Right renal cortex interstitium (tissue), 3 donors: Measurements from ENCODE around the gene SMAD9. TPM values are rescaled to one million over a fixed set of nuclear protein-coding genes. Genes with fewer than 3 reads are reported as not detected.

Experiments used
- DNase-seq, 3 donors: peaks; one replicate each; pipeline ENCODE4 v3.0.0-alpha.2; 2013; ENCODE audit warnings: low read depth in 3 of 3, low spot score in 2 of 3
- polyA plus RNA-seq, 3 donors: library from polyadenylated mRNA; unstranded; fragments of 120-200 nt; gene quantifications; one replicate each; pipeline ENCODE4 v1.2.1, GENCODE V29; 2013; ENCODE audit not compliant: insufficient read length in 3 of 3

SMAD9 gene
- polyA plus RNA-seq, 3 donors: 29.3 to 32.4 (median 30.6) TPM

- DNase-seq: no peak
Measured at GRCh38 chr13:36820222-36820621, 99.8 kb downstream of the SMAD9 start.

DNA sequence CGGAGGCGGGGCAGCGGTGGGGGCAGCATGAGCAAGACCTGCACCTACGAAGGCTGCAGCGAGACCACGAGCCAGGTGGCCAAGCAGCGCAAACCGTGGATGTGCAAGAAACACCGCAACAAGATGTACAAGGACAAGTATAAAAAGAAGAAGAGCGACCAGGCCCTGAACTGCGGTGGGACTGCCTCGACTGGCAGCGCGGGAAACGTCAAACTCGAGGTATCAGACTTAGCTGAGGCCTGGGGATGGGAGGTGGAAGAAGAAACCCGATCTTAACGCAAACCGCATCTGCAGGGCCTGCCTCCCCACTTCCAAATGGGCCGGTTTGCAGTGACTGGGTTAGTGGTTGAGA is 100.3 kb downstream of the SMAD9 start:
- no peak for DNase-seq

DNA sequence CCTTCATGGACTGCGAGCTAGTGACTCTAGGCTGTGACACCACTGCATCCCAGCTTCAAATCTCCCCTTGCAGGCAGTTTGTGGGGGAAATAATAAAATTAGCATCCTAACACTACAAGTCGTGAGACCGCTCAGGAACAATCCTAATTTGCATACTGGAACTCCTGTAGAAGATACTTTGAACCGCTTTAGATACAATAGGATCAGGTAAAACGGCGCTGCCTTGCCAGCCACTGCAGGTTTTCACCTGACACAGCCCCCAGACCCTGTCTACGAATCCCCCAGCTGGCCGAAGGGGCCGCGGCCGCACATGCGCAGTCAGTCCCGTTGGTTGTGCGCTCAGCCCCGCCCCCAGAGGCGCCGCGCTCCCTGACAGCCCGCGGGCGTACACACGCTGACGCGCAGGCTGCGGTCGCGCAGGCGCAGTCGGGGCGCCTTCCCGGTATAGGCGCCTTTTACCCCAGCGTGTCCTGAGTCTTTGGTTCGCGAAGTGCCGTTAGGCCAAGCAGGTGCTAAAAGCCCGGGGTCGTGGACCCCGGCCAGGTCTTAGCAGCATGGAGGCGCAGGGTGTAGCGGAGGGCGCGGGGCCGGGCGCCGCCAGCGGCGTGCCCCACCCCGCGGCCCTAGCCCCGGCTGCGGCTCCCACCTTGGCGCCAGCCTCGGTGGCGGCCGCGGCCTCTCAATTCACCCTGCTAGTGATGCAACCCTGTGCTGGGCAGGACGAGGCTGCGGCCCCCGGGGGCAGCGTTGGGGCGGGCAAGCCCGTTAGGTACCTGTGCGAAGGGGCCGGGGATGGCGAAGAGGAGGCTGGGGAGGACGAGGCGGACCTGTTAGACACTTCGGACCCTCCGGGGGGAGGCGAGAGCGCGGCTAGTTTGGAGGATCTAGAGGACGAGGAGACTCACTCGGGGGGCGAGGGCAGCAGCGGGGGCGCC is 101.0 kb downstream of the SMAD9 start, which contains the start of gene RFXAP:
Gene RFXAP, plus strand, starts transcription at position 419 of the 935 bp plus-strand sequence. Its CDS starts 136 bp downstream, at position 555.
- peak; percentile 64 to 75 (median 75) for DNase-seq

DNA sequence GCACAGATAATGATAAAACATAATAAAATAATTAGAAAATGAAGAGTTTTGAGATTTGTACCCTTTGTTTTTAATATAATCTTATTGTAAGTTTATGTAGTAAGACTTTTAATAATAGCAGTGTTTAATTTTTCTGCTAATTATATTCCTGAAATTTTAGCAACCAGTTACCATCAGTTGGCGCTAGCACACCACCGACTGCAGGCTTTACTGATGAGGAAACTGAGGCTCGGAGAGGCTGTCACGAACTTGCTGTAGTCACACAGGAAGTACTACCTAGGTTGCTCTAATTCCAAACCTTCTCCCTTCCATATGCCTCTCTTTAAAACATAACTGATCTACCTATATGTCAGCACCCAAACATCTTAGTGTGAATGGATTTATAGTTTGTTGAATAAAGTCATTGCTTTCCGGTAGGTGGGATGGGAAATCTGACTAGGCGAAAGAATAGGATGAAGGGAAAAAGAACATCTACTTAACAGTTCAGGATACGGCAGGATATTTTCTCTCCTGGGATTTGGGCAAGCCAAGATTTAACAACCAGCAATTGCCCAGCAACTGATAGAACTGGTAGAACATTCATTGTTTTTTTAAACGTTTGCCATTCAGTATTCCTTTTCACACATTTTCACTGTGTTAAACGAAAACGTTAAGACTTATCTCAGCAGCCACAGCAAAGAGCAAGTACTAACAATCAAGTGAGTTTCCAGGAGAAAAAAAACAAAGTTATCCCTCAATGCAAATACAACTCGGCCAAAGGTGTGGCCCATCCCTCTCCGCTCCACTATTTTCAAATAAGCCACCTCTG is 101.8 kb downstream of the SMAD9 start:
- DNase-seq: no peak

- DNase-seq: no peak
Measured at GRCh38 chr13:36815062-36815461, 105.0 kb downstream of the SMAD9 start.

GRCh38 chr13:36814465-36814864 is 105.6 kb downstream of the SMAD9 start:
- DNase-seq: peak in 1 of 3 donors; percentile 26

- DNase-seq: no peak
Measured at GRCh38 chr13:36813225-36813624, 106.8 kb downstream of the SMAD9 start.

GRCh38 chr13:36807616-36808015 is 112.4 kb downstream of the SMAD9 start:
- DNase-seq: no peak

- DNase-seq: no peak
Measured at GRCh38 chr13:36806102-36806501, 113.9 kb downstream of the SMAD9 start.

DNA sequence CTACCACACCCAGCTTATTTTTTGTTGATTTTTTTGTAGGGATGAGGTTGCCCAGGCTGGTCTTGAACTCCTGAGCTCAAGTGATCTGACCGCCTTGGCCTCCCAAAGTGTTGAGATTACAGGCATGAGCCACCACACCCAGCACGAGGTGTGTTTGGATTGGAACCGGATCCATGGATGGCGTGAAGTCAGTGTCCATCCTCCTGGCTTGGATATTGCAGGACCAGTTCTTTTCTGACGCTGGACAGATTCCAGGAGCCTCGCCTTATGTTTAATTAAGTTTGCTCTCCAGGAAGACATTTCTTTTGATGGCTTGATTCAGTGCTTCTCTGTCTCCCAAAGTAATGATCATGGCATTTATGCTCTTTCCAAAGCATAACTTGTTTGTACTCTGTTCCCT is 115.5 kb downstream of the SMAD9 start:
- DNase-seq: no peak

DNA sequence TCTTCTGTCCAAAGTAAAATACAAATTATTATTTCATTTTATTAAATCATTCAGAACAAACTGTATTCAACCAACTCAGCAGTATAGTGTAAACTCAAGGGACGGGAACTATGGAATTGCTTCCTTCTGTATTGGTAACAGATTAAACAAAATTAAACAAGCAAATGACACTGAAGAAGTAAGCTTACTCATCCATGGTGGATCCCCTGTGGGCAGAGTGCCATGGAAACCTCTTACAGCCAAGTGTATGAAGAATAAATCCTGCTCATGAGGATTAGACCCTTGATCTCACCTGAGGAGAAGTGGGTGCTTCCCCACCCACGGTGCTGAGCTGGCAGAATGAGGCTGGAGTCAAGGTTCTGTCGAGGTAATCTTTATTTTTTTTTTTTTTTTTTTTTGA is 119.0 kb downstream of the SMAD9 start:
- no peak for DNase-seq

DNA sequence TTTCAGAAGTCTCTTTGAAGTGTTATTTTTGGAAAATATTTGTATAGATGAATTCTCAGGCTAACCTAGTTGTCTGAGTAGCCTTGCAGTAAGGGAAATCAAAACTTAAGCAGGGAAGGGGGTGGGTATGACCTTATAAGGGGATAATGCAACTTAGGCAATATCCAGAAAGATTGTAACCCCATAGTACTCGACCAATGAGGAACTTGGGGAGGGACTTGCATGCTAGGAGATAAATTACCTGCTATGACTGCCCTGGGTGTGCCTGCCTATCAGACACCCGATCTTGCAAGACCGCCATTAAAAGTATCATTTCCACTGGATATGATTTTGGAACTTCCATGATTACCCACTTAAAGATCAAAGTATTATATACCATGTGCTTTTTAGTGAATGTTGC is 124.0 kb downstream of the SMAD9 start:
- no peak for DNase-seq

DNA sequence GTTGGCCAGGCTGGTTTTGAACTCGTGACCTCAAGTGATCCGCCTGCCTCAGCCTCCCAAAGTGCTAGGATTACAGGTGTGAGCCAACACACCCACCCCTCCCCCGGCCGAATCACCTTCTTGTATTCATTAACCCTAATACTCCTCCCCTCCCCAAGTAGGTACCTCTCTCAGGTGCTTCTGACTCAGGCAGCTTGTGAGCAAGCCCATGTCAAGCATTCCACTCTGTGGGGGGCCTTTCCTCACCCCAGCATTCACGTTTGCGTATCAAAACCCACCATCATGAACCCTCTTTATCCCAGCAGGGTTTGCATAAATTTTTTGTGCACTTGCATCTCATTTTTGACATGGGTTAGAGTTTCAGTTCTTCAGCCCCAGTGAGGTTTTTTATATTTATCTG is 124.6 kb downstream of the SMAD9 start:
- no peak for DNase-seq

Other genes with a start within 250 kb of the SMAD9 start
- gene SERTM1, start 246.2 kb downstream of the SMAD9 start, polyA plus RNA-seq: under 1 TPM; 0.24 to 0.58 (median 0.35) TPM
- gene RFXAP, start 101.0 kb downstream of the SMAD9 start, polyA plus RNA-seq: 10 to 100 TPM; 12.1 to 14.5 (median 14.2) TPM
- gene ALG5, start 79.1 kb upstream of the SMAD9 start, polyA plus RNA-seq: 10 to 100 TPM; 57.8 to 68.3 (median 67.3) TPM
- gene EXOSC8, start 80.5 kb upstream of the SMAD9 start, polyA plus RNA-seq: 10 to 100 TPM; 54.5 to 67.4 (median 67.3) TPM
- gene SUPT20H, start 139.4 kb upstream of the SMAD9 start, polyA plus RNA-seq: 10 to 100 TPM; 89.7 to 93.3 (median 92.2) TPM
- under 1 TPM; 0.12 to 0.18 (median 0.18) TPM for gene CSNK1A1L, start 185.4 kb upstream of the SMAD9 start, polyA plus RNA-seq